ENCODE measurements around the gene WBP4. TPM values are rescaled to one million over a fixed set of nuclear protein-coding genes. Genes with fewer than 3 reads are reported as not detected.

Gene WBP4
- total and polyA plus RNA-seq, 2 of the 13 experiments (the other 11 are each of a cell fraction or from before 2014, with no cell fraction given) = 6.7 to 11.7 TPM

- TF ChIP-seq FOSL2 (CRISPR knock-in tag; IDR thresholded peaks at IDR 0.05) = peak; percentile 58
- TF ChIP-seq IRF2 (CRISPR knock-in tag; IDR thresholded peaks at IDR 0.05) = peak; percentile 89
- TF ChIP-seq, protein P1, sequence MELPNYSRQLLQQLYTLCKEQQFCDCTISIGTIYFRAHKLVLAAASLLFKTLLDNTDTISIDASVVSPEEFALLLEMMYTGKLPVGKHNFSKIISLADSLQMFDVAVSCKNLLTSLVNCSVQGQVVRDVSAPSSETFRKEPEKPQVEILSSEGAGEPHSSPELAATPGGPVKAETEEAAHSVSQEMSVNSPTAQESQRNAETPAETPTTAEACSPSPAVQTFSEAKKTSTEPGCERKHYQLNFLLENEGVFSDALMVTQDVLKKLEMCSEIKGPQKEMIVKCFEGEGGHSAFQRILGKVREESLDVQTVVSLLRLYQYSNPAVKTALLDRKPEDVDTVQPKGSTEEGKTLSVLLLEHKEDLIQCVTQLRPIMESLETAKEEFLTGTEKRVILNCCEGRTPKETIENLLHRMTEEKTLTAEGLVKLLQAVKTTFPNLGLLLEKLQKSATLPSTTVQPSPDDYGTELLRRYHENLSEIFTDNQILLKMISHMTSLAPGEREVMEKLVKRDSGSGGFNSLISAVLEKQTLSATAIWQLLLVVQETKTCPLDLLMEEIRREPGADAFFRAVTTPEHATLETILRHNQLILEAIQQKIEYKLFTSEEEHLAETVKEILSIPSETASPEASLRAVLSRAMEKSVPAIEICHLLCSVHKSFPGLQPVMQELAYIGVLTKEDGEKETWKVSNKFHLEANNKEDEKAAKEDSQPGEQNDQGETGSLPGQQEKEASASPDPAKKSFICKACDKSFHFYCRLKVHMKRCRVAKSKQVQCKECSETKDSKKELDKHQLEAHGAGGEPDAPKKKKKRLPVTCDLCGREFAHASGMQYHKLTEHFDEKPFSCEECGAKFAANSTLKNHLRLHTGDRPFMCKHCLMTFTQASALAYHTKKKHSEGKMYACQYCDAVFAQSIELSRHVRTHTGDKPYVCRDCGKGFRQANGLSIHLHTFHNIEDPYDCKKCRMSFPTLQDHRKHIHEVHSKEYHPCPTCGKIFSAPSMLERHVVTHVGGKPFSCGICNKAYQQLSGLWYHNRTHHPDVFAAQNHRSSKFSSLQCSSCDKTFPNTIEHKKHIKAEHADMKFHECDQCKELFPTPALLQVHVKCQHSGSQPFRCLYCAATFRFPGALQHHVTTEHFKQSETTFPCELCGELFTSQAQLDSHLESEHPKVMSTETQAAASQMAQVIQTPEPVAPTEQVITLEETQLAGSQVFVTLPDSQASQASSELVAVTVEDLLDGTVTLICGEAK (IDR thresholded peaks at IDR 0.05) = no peak
- TF ChIP-seq, protein P1 (CRISPR knock-in tag; IDR thresholded peaks at IDR 0.05) = no peak; the same call in 1 of the 2 replicates
- TF ChIP-seq ZSCAN5A (CRISPR knock-in tag; IDR thresholded peaks at IDR 0.05; ENCODE audit: borderline replicate concordance) = no peak
- TF ChIP-seq ZSCAN29 (CRISPR knock-in tag; conservative IDR thresholded peaks at IDR 0.05) = peak; percentile 48; the same call in 1 of the 2 replicates
- no peak for TF ChIP-seq PLSCR1 (CRISPR knock-in tag; IDR thresholded peaks at IDR 0.05; ENCODE audit: borderline replicate concordance)
- peak; percentile 45; the same call in 1 of the 2 replicates for TF ChIP-seq ZNF792 (CRISPR knock-in tag; IDR thresholded peaks at IDR 0.05)
- no peak for TF ChIP-seq CREB1 (IDR thresholded peaks at IDR 0.05)
- TF ChIP-seq CREB1 (CRISPR knock-in tag; IDR thresholded peaks at IDR 0.05) = no peak
- TF ChIP-seq NCOA1 (CRISPR knock-in tag; IDR thresholded peaks at IDR 0.05) = no peak
- no peak for TF ChIP-seq NFRKB (IDR thresholded peaks at IDR 0.05)
- TF ChIP-seq ZEB1 (IDR thresholded peaks at IDR 0.05; ENCODE audit: insufficient replicate concordance, low read depth) = no peak
- peak; percentile 52; the same call in 1 of the 2 replicates for TF ChIP-seq ZNF501 (CRISPR knock-in tag; IDR thresholded peaks at IDR 0.05)
- TF ChIP-seq ZBTB20 (CRISPR knock-in tag; IDR thresholded peaks at IDR 0.05; ENCODE audit: borderline replicate concordance, low read depth) = peak; percentile 39; the same call in 1 of the 2 replicates
- TF ChIP-seq DNMT1 (CRISPR knock-in tag; IDR thresholded peaks at IDR 0.05) = no peak
- TF ChIP-seq MAFF (IDR thresholded peaks at IDR 0.05; ENCODE audit: low read depth, low read length) = no peak
- TF ChIP-seq ZNF431 (CRISPR knock-in tag; IDR thresholded peaks at IDR 0.05; ENCODE audit: borderline replicate concordance, low read depth) = no peak
- no peak for TF ChIP-seq ISX (CRISPR knock-in tag; conservative IDR thresholded peaks at IDR 0.05)
- no peak for TF ChIP-seq NFIB (CRISPR knock-in tag; IDR thresholded peaks at IDR 0.05; ENCODE audit: borderline replicate concordance)
- no peak for TF ChIP-seq ARNT (IDR thresholded peaks at IDR 0.05)
Observed at GRCh38 chr13:41060082-41060723, 1.1 kb upstream of the WBP4 start (continued).

Measured in HepG2 (cell line).